UCSD-AML1 (cell line): ENCODE results near the gene ZNF718.
"Not testable (repeated sequence)": the region's sequence is repeated elsewhere in the genome, so short reads cannot be mapped to it uniquely, and the experiment has no call there.

Experiments used
- DNase-seq: peaks from one replicate; lab custom pipeline; 2025; ENCODE audit not compliant: unreplicated experiment; lab: John Stamatoyannopoulos, UW

The ZNF718 gene

DNA sequence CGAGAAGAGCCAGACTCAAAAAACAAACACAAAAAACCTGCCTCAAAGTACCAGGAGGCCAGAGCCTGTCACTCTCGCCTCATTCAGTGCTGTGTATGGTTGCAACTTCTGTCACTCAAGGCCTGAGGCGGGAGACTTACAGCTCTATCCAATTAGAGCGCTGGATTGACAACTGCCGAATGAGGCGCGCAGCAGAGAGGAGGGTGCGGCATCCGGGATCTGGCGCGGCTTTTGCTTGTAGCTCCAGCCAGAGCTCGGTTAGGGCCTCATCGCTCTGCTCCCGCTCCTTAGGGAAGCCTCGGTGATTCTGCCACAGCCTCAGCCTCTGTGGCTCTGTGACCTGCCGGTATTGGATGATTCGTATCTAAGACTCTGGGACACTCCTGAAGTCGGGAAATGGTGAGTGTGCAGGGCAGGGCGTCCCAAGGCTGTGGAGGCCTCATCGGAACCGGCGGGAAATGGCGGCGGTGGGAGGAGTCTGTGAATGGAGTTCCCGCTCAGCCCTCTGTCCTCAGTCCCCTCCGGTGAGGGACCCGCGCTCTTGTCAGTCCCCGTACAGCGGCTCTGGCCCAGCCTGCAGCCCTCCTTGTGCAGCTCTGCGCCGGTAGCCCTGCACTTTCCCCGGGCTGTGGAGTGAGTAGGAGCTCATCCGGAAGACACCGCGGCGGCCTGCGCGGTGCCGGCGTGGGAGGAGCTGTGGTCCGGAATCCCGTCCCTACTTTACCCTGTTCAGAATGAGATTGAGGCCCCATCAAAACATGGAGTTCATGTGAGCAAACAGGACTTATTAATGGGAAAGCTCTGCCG is at the start of gene ZNF718:
Gene ZNF718 (plus strand): TSS at position 227 of the 807 bp plus-strand sequence. CDS start 170 bp downstream, at position 397.
- no peak for DNase-seq

DNA sequence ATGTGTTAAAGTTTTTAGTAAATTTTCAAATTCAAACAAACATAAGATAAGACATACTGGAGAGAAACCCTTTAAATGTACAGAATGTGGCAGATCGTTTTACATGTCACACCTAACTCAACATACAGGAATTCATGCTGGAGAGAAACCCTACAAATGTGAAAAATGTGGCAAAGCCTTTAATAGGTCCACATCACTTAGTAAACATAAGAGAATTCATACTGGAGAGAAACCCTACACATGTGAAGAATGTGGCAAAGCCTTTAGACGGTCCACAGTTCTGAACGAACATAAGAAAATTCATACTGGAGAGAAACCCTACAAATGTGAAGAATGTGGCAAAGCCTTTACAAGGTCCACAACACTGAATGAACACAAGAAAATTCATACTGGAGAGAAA is 38.4 kb upstream of the ZNF718 start:
- no peak for DNase-seq

DNA sequence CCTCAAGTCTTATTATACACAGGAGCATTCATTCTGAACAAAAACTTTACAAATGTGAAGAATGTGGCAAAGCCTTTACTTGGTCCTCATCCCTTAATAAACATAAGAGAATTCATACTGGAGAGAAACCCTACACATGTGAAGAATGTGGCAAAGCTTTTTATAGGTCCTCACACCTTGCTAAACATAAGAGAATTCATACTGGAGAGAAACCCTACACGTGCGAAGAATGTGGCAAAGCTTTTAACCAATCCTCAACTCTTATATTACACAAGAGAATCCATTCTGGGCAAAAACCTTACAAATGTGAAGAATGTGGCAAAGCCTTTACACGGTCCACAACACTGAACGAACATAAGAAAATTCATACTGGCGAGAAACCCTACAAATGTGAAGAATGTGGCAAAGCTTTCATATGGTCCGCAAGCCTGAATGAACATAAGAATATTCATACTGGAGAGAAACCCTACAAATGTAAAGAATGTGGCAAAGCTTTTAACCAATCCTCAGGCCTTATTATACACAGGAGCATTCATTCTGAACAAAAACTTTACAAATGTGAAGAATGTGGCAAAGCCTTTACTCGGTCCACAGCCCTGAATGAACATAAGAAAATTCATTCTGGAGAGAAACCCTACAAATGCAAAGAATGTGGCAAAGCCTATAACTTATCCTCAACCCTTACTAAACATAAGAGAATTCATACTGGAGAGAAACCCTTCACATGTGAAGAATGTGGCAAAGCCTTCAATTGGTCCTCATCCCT is 37.6 kb upstream of the ZNF718 start:
- DNase-seq = not testable (repeated sequence)

DNA sequence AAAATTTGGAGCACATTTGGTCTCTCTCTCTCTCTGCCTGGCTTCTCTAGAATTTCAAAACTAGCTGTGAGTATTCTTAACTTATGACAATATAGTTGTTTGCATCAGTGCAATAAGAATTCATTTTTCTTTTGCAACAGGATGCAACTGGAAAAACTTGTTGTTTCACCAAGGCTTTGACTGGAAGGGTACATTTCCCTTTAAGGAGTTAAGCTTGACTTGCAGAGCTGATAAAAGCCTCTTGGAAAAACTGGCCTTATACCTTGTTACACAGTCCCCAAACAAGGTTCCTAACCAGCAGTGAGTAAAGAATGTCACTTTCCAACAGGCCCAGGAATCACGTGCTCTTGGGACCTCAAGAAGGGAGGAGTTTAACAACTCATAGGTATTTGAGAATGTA is 25.9 kb upstream of the ZNF718 start:
- DNase-seq = no peak

DNA sequence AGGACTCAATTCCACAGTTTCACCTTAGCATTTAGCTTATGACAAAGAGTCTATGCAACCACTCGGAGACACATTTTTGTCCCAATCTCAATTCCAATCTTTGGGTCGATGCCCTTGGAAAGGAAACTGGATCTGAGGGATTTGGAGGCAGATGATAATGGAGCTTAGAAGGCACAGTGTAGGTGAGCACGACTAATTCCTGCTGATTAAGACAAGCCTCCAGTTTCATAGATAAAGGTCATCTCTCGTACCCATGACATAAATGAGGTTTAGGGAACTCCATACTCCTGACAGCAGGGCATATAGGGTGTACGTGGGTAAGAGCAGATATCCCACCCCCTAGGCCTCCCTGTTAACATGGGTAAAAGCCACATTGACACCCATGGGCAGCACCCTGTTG is 24.4 kb upstream of the ZNF718 start:
- DNase-seq = no peak

DNA sequence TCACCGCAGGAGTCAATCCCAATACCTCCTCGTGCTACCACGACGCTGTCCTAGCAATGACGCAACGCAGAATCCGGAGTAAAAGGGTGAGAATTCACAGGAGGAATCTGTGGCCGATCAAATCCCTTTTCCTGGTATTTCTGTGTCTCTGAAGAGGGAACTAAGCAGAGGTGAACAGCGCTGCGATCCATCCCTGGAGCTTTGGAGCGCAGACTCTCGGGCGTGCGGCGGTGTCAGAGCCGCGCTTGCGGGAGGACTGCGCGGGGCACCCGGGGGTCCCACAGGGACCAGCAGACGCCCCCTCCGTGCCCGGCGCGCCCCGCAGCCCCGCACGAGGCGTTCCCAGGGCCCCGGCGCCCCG is 17.2 kb upstream of the ZNF718 start:
- no peak for DNase-seq

DNA sequence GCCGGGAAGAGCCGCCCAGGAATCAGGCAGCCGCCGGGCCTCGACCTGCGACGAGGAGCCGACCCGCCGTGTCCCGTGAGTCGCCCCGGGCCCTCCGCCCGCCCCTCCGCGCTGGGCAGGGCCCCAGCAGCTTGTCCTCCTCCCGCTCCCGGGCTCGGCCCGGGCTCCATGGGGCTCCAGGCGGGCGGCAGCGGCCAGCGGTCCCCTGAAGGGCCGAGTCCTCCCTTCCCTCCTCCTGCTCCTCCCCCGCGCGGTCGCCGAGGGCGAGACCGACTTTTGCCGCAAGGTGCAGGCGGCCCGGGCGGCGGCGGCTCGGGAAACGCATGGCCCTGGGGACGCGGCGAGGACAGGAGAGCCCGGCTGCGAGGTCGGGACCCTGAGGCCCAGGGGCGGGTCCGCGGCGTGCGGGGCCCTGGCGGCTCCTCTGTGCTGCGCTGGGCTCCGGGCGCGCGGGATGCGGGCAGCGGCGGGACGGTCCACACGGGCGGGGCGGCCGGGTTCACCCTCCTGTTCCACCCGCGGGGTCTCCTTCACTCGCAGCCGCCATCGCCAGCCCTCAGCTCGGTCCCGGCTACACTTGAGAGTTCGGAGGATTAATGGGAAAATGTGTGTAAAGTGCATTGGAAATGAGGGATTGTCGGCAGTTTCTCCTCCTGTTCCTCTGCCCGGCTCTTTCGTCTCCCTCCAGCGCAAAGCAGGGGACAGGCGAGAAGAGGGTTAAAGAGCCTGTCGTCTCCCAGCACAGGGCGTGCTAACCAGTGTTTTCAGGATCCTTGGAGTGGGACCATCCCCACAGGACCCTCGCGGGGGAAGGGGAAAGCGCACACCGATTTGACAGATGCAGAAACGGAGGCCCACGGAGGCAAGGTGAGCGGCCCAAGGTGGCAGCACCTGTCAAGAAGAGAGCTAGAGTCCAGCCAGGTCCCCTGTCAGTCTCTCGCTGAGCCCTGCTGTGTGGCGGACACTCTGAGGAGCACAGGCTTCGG is 16.6 kb upstream of the ZNF718 start:
- no peak for DNase-seq

DNA sequence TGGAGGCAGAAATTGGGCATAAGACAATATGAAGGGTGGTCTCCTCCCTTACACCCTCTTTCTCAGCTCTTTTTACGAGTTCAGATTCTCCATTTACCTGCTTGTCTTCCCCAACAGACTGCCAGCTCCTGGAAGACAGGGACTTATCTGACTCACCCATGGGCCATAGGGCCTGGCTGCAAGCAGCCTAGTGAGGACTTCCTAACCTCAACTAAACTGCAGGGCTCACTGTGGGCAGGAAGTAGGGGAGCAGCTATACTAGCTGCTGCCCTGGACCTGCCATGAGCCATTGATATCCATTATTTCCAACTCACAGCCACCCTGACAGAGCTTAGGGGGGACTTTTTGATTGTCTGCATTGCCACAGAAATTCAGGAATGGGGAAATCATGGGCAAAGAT is 11.5 kb upstream of the ZNF718 start:
- DNase-seq = no peak

DNA sequence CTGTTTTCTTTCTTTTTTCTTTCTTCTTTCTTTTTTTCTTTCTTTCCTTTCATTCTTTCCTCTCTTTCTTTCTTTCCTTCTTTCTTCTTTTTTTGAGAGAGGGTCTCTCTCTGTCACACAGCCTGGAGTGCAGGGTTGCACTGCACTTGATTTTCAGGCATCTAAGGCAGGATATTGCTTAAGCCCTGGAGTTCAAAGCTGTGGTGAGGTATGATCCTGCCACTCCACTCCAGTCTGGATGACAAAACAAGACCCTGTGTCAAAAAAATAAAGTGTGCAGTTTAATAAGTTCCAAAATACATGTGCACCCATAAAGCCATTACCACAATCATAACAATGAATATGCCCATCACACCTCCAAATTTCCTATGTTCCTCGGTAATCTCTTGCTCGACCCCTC is 10.6 kb upstream of the ZNF718 start:
- DNase-seq = no peak

DNA sequence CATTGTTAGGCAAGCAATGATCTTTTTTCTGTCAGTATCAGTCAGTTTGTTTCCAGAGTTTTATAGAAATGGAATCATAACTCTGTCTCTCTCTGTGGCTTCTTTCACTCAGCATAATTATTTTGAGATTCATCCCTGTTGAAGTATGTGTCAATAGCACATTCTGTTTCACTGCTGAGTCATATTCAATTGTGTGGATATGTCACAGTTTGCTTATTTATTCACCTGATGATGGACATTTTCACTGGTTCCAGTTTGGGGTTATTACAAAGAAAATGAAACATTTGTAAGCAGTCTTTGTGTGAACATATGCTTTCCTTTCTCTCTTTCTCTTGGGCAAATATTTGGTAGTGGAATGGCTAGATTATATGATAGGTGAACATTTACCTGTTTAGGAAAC is 10.2 kb upstream of the ZNF718 start:
- DNase-seq = no peak

DNA sequence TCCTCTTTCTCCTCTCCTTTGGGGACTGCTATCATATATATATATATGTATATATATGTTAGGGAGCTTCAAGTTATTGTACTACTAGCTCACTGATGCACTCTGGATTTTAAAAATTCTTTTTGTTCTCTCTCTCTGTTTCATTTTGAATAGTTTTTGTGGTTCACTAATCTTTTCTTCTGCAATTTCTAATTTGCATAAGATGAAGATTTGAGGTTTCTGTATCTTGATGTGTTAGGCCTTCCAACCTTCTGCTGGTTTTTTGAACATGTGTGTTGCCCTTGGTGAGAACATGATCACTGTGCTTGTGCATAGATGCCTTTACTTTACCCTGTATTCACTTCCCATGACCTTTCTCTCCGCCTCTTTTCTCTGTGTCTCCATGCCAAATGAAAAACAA is 7.8 kb upstream of the ZNF718 start:
- DNase-seq = no peak

DNA sequence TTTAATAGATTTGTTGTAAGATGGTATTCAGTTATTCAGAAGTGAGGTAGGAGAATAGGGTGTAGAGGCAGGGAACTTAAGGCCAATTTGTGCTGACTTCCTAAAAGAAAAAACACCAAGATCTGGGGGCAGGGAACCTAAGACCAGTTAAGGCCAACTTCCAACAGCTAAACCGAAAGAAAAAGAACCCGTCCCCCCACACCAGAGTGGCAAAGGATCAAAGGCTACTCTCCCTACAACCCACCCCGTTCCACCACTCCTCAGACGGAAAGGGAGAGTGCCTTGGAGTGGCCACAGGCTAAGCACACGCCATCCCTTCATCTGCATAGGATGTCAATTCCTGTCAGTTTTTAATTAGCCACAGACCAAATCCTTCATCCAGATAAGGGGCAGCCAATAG is 3.7 kb upstream of the ZNF718 start:
- no peak for DNase-seq

DNA sequence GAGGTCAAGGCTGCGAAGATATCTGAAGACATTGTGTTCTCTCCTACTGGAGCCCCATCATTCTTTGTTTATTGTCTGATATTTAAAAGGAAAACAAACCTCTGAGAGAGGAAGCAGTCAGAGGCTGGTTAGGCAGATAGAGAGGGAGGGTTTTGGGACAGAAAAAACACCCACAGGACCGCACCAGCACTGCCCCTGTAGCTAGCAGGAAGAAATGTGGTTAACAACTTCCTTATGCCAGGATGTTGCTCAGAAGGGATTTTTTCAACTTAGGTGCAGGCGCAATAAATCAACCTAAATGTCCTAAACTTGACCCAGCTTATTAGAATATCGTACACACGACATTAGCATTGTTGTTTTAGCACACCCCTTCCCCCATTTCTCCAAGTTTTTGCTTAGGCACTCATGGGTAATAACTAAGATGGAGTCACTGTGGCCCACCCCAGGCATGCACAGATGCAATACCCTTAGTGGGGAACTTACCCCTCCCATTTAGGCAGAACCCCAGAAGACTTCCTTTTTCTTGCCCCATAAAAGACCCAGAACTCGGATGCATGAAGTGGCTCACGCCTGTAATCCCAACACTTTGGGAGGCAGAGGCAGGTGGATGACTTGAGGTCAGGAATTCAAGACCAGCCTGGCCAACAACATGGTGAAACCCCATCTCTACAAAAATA is 2.8 kb upstream of the ZNF718 start:
- DNase-seq = peak; percentile 68

DNA sequence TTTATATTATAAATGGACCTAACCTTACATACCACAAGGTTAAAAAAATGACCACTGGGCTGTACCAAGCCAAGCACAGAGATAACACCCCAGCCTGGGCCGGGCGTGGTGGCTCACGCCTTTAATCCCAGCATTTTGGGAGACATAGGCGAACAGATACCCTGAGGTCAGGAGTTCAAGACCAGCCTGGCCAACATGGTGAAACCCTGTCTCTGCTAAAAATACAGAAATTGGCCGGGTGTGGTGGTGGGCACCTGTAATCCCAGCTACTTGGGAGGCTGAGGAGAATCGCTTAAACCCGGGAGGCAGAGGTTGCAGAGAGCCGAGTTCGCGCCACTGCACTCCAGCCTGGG is 403 bp upstream of the ZNF718 start:
- DNase-seq = not testable (repeated sequence)

DNA sequence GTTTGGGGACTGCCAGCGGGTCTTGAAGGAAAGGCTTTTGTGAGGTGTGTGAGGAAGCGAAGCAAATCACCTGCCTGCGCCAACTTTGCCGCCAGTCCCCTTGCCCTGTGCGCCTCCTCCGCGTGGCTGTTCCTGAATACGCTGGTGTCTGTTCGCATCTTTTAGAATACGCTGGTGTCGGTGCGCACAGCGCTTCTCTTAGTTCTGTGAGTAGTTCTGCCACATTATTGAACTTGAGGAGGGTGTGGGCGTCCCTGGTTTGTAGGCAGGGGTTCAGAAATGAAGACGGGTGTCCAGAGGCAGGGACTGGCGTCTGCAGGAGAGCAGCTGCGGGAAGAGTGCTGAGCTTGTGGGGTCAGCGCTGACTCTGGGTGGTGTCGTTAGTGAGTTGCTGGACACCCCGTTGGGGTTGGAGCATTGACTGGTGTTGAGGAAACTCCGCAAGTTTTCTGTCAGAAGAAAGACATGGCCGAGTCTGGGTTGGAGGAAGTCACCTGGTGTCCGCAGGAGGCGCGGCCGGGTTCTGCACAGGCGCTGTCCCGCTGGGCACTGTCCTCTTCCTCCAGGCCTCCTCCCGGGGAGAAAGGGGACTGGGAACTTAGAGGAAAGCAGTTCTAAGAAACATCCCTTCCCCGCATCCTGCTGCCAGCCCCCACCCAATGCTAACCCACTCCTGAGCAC is 930 bp downstream of the ZNF718 start:
- DNase-seq = no peak

DNA sequence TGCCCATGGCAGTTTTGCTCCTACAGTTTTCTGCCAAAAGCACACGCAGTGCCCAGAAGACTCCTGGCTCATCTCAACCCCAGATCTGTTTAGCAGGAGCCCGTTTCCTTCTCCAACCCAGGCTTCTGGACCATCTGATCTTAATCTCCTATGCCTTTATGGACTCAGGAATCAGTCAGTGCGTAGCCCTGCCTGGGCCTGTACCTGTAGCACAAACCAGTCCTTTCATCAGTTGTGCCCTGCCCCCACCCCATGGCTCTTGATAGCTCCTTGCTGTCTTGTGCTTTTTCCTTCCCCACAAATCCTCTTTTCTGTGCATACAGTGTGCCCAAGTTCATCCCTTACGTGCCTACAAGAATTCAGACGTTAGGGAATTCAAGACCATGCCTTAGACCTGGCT is 1.5 kb downstream of the ZNF718 start:
- DNase-seq = no peak

DNA sequence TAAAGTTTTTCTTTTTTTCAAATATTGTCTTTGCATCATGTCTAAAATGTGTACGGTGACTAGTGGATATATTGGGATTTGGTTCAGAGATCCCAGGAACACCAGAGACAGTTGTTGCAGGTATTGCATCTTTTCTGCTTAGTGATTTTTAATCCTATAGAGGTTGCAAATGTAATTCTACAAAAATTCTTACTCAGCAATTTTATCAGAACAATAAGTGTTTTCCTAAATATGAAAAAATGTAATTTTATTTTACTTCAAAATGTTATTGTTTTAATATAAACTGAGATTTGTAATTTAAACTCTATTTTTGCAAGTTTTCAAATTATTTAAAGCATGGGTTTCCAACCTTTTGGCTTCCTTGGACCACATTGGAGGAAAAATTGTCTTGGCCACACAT is 8.2 kb downstream of the ZNF718 start:
- DNase-seq = no peak

DNA sequence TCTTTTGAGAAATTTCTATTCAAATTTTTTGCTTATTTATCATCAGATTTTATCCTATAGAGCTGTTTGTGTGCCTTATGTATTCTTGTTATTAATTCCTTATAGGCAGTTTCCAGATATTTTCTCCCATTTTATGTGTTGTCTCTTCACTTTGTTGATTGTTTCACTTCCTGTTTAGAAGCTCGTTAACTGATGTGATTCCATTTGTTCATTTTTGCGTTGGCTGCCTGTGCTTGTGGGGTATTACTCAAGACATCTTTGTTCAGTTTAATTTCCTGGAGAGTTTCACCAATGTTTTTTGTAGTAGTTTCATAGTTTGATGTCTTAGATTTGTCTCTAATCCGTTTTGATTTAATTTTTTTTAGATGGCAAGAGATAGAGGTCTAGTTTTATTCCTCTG is 14.6 kb downstream of the ZNF718 start:
- no peak for DNase-seq

DNA sequence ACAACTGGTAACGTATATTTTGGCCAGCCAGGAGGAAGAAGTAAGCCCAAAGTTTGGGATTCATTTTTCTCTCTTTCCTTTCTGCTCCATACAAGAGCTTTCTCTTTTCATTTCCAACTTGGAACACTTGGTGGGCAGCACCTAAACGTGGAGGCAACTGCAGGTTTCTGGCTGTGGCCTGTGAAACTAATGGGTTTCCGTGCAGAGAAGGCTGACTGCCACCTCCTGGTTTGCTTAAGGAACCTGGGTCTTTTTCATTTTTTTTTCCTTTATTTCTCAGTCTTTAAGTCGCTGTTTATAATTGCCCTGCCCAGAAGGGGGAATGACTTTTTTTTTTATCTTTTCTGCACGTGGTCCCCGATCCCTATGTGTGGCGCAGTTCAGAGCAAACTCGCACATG is 15.4 kb downstream of the ZNF718 start:
- no peak for DNase-seq

DNA sequence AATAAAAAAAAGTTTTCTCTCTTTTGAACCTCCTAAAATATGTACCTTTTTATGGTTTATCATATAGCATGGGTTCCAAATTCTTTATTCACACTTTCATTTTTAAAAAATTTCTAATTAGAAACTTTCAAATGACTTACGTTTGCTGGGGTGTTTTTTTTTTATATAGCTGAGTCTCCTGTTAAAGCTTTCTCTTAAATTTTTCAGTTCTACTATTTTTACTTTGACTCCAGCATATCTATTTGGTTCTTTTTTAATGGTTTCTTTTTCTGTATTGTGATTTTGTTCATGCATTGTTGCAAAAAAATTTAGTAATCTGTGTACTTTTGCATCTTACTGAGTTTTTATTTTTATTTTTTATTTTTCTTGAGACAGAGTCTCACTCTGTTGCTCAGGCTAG is 22.3 kb downstream of the ZNF718 start:
- DNase-seq = no peak
